ENCODE data around the gene PANK1.
"Not testable (repeated sequence)": the region's sequence is repeated elsewhere in the genome, so short reads cannot be mapped to it uniquely, and the experiment has no call there.

The PANK1 gene

DNA sequence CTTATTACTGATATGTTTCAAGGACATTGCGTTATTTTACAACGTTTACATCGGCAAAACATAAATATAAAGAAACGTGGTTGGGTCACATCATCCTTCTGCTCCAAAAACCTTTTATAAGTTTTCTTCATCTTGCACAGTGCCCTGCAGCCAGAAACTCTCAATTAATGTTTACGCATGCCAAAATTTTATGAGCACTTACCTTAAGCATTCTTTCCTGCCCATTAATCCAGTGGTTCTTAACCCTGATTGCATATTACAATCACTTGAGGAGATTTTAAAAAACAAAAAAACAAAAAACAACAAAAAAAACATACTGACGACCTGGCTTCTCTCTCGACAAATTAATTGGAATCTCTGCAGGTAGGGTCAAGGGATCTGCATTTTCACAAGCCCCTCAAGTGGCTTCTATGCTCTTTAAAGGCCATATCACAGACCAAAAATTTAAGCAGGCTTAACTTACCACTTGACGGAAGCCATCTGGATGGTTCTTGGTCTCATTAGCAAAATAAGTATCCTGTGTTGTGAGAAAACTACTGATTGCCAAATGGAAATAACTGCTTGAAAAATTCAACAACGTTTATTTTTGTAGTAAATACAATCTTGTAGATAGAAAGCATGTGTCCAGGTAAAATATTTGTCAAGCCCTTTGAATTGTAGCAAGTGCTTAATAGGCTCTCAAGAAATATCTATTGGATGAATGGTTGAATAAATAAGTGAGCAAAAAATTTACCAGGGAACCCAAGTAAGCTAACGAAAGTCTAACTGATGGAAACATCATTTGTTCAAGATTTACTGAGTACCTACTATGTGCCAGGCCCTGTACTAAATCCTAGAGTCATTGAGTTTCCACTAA lies 78.7 kb downstream of the PANK1 start:
- DNase-seq: no peak

DNA sequence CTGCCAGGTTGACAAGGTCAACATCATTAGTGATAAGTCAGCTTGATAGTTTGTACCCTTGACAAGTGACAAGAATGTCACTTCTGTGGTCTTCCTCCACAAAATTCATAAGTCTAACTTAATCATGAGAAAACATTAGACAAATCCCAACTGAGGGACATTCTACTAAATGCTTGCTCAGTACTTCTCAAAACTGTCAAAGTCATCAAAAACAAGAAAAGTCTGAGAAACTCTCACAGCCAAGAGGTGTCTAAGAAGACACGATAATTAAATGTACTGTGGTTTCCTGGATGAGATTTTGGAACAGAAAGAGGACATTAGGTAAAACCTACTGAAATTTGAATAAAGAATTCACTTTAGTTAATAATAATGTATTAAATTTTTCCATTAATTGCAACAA lies 79.9 kb downstream of the PANK1 start:
- no peak for DNase-seq

DNA sequence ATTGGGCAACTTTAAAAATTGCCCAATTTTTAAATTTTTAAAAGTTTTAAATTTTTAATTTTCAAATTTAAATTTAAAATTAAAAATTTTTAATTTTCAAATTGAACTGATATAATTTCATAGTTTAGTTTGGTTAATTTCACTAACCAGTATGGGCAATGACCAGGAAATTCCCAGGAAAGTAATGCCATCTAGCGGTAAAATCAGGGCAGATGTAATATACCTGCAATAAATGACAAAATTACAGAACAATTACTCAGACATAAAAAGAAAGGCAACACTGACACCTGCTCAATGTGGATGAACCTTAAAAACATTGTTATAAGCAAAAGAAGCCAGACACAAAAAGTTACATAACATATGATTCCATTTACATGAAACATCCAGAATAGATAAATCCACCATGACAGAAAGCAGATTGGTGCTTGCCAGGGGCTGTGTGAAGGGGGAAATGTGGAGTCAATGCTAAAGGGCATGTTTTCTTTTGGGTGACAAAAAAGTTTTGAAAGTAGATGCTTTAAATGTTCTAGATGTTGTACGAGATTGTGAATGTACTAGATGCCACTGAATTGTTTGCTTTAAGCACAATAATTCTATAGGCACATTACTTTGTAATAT lies 81.1 kb downstream of the PANK1 start:
- peak; percentile 78 for DNase-seq

DNA sequence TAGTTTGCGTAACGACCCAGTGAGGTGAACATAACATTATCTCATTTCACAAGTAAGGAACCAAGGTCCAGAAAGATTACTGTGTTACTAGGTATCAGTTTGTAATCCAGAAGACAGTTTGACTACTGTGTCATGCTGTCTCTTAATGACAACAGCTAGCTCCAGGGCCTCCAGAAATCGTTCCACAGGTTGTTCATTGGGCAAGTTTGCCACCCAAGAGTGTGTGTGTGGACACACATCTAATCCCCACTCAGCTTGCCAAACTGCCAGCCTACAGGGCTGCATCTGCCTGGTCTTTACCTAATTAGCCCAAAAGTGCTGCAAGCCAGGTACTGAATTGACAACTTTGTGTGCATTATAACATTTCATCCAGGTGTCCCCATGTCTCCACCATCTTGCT lies 81.7 kb downstream of the PANK1 start:
- DNase-seq: no peak

DNA sequence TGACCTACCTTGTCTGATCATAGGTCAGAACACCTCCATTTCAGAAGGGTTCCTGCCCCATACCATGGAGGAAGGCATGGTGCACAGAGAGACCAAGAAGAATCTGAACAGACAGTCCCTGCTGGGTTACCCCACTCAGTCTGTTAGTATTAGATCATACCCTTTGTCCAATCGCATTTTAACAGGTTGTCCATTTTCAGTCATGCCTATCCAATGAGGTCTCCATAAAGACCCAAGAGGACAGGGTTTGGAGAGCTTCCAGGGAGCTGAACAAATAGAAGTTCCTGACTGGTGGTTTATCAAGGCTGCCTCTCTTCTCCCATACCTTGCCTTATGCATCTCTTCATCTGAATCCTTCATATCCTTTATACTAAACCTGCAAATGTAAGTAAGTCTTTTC lies 88.4 kb downstream of the PANK1 start:
- no peak for DNase-seq

DNA sequence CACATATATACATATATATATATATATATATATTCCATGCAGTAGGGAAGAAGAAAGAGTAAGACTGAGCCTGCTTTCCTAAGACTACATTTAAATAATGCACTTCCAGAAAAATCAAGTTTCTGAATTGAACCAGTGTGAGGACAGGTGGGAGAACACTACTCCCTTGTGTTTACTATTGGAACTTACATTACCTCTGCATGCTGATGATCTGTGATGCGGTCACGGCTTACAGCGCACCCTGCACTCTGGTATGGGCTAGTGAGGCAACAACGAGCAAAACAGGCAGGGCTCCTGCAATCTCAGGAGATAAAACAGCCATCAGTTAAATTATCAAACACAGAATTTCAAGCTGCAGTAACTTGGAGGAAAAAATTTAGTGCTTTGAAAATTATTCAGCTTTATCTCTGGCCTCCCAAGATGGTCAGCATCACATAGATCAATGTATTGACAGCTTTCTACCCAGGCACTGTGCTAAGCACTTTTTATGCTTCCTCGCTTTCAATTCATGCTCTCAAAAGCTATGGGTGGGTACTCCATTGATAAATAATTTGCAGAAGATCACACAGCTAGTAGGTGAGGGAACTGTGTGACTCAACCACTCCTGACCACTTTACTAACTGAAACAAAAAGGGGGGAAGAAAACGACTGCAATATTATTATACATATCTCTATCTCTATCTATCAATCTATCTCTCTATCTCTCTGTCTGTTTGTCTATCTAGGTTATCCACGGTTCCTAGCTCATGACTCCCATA lies 89.2 kb downstream of the PANK1 start:
- DNase-seq: peak; percentile 54

DNA sequence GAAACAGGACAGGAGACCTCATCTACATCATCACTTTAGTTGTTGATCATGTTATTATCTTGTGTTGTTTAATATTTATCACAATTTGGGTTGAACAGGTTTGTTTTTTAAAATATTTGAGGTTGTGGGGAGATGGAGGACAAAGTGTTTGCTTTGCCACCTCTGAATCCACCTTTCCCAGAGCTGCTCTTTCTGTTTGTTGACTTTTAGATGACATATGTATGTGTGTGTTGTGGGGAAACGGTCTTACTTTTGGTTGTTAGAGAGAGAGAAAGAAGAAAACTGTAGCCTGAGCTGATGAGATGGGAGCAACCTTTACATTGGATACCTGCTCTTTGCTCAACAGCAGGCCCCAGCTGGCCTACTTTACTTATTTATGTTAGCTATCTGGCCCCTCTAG lies 90.6 kb downstream of the PANK1 start:
- DNase-seq: no peak

DNA sequence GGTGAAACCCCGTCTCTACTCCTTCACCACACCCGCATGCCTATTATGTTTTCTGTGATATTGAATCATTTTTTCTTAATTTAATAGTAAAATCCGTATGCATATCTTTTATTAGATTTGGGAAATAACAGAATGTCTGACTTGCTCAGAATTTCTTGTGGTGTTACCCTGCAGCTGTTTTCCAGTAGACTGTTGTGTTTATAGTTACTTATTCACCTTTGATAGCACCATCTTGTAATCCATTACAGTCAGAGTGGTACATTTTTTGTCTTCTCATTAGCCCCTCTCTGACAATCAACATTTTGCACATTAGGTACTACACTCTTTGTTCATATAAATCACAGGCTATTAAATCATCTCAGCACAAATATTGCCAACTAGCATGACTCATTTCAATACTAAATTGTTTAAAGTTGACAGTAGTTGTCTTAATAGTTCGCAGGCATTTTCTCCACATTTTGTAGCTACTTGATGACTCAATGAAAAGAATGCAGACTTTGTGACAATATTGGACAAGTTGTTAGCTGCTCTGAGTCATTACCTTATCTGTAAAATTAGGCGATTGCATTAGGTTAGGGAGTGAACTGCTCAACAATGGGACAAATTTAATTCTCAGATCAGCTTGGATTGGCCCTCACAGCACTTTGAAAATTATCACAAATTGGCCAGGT lies 91.8 kb downstream of the PANK1 start:
- DNase-seq: no peak

DNA sequence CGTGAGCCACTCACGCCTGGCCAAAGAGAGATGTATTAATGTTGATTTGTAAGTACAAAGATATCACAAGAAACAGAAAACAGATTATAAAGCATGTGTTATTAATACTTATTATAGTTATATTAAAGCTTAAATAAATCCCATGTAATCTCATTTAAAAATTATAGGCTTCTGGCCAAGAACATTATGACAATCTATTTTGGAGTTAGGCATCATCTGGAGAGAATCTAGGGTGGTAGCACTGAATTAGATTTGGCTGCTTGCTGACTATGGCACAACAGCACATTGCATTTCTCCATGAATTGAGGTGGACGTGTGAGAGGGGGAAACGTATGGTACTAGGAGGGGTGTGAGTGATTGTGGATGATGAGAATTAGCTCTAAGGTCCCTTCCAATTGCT lies 92.8 kb downstream of the PANK1 start:
- no peak for DNase-seq

DNA sequence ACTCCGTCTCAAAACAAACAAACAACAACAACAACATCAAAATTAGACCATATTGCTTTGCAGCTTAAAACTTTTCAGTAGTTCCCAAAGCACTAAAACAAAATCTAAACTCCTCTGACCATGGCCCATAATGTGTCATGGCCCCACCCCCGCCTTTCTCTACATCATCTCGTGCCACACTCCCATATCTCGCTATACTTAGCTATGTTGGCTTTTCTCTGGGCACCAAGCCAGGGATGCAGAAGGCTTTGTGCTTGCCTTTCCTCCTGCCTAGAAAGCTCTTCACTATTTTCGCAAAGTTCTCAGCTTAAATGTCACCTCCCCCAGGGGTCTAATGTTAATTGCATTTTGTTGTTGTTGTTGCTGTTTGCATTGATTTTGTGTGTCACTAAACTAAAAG lies 94.5 kb downstream of the PANK1 start:
- DNase-seq: peak; percentile 52

DNA sequence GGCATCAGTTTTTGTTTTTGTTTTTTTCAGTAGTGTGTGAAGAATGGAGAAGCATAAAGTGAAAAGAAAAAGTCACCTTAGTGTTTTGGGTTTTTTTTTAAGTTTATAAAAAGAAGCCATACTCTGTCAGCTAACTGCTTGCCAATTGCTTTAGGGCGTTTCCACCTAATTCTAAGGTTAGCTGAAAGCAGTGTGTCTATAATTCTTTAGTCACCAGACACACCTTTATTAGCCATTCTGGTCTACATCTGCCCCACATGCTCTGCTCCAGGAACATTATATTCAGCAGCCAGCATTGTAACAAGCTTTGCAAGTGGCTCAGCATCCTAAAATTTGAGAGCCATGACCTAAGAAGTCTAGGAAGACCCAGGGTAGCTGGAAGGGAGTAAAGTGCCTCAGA lies 95.5 kb downstream of the PANK1 start:
- no peak for DNase-seq

DNA sequence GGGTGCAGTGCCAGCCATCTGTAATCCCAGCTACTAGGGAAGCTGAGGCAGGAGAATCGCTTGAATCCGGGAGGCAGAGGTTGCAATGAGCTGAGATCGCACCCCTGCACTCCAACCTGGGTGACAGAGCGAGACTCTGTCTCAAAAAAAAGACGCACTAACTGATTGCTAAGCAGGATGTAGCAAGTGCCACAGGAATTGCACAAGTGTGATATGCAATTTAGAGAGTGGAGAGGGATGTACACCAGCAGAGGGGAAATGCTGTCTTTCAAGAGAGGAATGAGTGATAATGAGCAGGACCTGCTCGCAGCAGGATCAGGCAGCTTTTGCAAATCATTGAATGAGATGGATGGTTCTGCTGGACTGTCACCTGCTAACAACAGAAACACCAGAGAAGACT lies 96.4 kb downstream of the PANK1 start:
- no peak for DNase-seq

DNA sequence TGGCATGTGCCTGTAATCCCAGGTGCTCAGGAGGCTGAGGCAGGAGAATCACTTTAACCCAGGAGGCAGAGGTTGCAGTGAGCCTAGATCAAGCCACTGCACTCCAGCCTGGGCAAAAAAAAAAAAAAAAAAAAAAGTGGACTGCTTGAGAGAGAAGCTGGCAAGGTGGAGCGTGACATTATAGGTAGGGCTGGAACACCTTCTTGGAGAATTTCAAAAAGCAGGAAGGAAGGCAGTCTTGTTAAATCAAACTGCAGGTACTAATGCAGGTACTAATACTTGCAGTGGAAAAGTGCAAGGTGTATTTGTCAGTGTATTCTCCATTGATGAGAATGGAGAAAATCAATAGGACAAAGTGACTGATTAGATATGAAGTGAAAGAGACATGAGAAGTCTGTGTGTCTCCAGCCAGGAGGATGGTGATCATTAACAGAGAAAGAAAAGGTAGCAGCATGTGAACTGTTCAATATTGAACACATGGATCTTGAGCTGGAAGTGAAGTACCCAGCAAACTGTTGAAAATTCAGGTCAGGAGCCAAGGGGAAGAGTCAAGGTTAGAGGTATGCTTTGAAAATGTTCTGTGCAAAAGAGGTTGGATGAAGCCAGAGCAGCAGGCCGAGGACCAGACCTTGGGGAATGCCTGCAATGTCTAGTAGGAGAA lies 97.1 kb downstream of the PANK1 start:
- no peak for DNase-seq

DNA sequence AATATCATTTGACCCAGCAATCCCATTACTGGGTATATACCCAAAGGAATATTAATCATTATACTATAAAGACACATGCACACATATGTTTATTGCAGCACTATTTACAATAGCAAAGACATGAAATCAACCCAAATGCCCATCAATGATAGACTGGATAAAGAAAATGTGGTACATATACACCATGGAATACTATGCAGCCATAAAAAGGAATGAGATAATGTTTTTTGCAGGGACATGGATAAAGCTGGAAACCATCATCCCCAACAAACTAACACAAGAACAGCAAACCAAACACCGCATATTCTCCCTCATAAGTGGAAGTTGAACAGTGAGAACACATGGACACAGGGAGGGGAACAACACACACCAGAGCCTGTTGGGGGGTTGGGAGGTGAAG lies 98.4 kb downstream of the PANK1 start:
- DNase-seq: not testable (repeated sequence)

DNA sequence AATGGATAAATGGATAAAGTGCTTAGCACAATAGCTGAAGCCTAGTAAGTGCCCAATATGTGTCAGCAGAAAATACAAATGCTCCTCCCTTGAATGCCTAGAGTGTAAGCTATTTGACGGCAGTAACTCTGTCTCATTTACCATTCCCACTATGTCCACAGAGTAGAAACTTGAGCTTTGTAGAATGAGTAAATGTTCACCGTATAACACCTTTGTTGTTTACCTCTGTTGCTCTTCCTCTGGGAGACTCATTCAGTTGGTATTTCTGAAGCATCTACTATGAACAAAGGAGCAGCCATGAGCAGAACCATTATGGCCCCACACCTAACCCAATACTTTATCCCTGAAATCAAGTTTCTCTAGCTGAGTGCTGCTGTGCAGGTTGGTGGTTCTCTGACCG lies 101.2 kb downstream of the PANK1 start:
- DNase-seq: no peak

DNA sequence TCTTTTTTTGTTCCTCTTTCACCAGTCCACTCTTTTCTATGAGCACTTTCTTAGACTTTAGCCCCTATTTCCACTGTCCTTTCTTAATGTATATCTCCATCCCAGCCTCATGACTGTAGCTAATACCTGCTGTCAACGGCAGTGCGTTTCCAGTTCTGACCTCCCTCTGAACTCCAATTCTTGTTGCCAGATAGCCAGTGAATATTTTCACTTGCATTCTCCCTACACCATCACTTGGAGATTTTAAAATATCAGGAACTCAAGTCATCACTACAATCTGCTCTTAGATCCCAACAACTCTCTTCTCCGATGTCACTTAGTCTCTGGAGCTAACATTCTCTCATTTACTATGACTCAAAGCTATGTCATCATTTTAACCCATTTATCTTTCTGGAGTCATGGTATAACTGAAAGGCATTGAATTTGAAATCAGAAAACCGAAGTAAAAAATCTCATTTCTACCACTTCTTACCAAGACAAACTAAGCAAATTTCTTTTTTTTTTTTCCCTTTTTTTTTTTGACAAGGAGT lies 104.6 kb downstream of the PANK1 start:
- no peak for DNase-seq

DNA sequence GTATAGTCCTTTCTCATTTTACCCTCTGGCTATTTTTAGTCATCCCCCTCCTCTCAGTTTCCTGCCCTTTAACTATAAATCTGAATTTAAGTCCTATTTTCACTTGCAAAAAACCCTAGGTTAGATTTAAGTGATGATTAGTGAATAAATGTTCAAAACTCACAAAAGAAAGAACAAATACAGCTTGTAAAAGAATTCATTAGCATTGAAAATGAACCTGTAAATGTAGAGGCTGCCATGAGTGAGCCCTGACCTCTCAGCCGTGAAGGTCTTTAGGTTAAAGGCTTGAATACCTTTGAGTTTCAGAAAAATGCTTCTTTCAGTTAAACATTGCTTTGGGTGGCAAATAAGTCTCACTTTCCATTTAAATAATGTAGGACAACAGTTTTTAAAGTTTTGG lies 107.7 kb downstream of the PANK1 start:
- DNase-seq: no peak

DNA sequence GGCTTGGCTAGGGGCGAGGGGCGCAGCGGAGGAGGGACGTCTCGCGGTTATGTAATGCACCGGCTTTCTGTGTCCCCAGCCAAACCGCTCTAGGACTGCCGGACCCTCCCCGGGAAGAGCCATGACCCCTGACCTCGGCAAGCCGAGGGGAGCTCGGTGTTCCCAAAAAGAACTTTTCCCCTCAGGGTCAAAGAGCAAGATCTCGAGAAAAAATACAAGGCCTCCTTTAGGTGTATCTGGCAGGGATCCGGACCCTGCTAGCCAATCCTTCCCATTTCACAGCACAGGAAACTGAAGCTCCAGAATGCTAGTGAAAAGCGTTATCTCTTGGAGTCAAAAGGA lies 109.1 kb downstream of the PANK1 start:
- DNase-seq: no peak

DNA sequence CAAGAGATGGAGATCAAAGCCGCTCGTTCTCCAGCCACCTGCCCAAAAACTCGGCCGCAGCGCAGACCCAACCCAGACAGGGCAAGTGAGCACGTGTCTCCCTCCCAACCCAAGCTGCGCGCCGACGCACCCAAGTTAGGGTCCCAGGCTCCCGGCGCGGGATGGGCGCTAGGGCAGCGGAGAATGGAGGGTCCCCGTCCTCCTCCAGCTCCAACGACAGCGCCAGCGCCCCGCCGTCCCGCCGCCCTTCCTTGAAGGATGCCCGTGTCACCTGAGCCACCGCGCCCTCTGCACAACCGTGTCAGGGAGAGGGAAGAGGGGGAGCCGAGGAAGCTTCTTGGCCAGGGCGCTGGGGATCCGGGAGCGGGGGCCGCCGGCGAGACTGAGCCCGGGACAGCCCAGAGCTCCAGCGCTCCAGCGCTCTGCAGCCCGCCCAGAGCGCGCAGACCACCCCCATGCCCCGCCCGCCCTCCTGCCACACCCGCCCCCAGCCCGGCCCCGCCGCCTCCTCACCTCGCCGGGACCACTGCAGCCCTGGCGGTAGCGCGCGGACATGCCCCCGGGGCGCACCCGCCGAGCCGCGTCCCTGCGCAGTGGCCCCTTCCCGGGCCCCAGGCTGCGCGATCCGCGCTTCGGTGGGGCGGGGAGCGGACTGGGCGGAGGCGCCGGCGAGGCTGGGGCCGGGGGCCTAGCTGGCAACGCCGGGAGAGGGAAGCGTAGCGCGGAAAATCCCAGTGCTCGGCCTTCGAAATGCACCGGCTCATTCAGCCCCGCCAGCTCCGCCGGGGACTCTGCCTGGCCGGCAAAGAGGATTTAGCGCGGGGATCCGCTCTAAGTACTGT lies 109.7 kb downstream of the PANK1 start, which contains the start of gene SLC16A12:
Gene SLC16A12, minus strand, starts transcription at position 424 of the 842 bp plus-strand sequence. CDS start 73,016 bp downstream, outside the sequence.
- no peak for DNase-seq

DNA sequence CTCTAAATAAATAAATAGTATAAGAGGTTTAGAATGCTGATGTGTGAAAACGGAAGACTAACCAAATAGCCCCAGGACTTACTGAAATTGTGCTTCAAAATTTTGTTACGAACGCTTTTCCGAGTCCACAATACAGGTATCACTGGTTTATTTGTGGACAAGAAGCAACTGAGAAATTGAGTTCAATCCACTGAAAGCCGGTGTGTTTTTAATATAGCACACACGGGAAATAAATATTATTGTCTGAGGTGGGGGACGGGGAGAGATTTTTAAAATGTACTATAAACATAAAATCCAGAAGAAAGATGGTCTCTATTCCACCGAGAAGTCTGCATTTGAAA lies 110.2 kb downstream of the PANK1 start:
- DNase-seq: no peak
